Type B pancreatic cell (in vitro differentiated cells): ENCODE results near the gene NEDD4. TPM values are rescaled to one million over a fixed set of nuclear protein-coding genes. Genes with fewer than 3 reads are reported as not detected.

Experiments used
- DNase-seq: peaks from one replicate; pipeline ENCODE4 v3.0.0; 2021; ENCODE audit warnings: mixed read lengths; ENCODE audit not compliant: unreplicated experiment; ENCODE audit errors: extremely low spot score
- H3K27ac Mint-ChIP-seq: 2 replicates; pipeline ENCODE4 v1.8.0; 2021; ENCODE audit warnings: mild to moderate bottlenecking, mixed read lengths
- H3K27me3 Mint-ChIP-seq: 2 replicates; pipeline ENCODE4 v1.8.0; 2021; ENCODE audit warnings: mixed read lengths
- H3K36me3 Mint-ChIP-seq: 2 replicates; pipeline ENCODE4 v1.8.0; 2021; ENCODE audit warnings: mixed read lengths
- H3K4me1 Mint-ChIP-seq: one replicate; pipeline ENCODE4 v1.8.0; 2021; ENCODE audit warnings: mixed read lengths; ENCODE audit not compliant: unreplicated experiment
- H3K4me3 Mint-ChIP-seq: 2 replicates; pipeline ENCODE4 v1.8.0; 2021; ENCODE audit warnings: mild to moderate bottlenecking, mixed read lengths
- H3K9me3 Mint-ChIP-seq: 2 replicates; pipeline ENCODE4 v1.8.0; 2021; ENCODE audit warnings: mixed read lengths
- CTCF ChIP-seq: fragments of 200-600 bp; sonication (generic); conservative IDR thresholded peaks from 2 replicates; pipeline ENCODE4 v1.5.0; 2021; ENCODE audit warnings: antibody characterized with exemption, mild to moderate bottlenecking
- total RNA-seq: library from RNA; stranded (reverse); gene quantifications from 2 replicates; pipeline ENCODE4 v1.2.1, GENCODE V29; 2021; ENCODE audit warnings: low replicate concordance

NEDD4 gene
- total RNA-seq, 1 donor from 2014 or later = 19.6 TPM

DNA sequence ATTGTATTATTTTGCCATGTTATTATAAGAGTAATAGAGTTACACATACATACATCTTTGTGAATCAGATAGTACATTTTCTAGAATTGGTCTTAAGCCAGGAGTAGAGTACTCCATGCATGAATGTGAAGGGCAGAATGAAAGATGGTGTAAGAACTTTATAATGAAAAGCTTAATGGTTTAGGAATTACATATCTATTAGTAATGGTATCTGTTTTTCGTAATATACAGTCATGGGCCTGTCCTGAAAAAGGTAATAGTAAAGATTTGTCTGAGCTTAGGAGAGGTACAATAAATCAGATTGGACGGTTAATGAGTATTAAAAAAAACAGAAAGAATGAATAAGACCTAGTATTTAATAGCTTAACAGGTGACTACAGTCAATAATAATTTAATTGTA lies 132.3 kb downstream of the NEDD4 start:
- TF ChIP-seq CTCF = no peak
- Mint-ChIP-seq H3K9me3 (no peaks in the 10 kb centered on the region), H3K27me3 (no peaks in the 10 kb centered on the region), H3K36me3 (peaks cover 24% of the 10 kb centered on the region), H3K27ac (no peak overlapping the region), H3K4me1 (no peaks in the 10 kb centered on the region), H3K4me3 (no peak overlapping the region)
- DNase-seq = no peak

DNA sequence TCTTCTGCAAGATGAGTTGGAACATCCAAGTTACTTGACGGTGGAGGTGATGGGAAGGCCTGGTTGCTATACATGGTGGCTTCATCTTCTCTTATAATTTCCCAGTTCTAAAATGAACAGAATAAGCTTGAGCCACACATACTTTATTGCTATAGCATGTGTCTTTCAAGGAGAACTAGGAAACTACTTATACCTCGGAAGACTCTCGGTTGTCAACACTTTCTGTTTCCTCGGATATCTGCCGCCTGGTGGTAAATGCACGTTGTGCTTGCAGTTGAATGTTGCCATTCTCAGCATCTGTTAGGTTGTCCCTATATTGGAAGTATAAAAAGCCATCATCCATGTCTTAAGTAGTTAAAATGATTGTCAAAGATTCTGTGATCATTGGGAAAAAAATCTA lies 132.9 kb downstream of the NEDD4 start:
- TF ChIP-seq CTCF = peak; percentile 38
- H3K4me1 Mint-ChIP-seq = no peaks in the 10 kb centered on the region
- DNase-seq = no peak
- H3K27ac Mint-ChIP-seq = no peak overlapping the region
- H3K27me3 Mint-ChIP-seq = no peaks in the 10 kb centered on the region
- no peak overlapping the region for H3K4me3 Mint-ChIP-seq
- H3K9me3 Mint-ChIP-seq = no peaks in the 10 kb centered on the region
- H3K36me3 Mint-ChIP-seq = peaks cover 22% of the 10 kb centered on the region

GRCh38 chr15:55859681-55860080 lies 133.7 kb downstream of the NEDD4 start:
- DNase-seq = no peak
- Mint-ChIP-seq H3K4me3 (no peak overlapping the region), H3K27me3 (no peaks in the 10 kb centered on the region), H3K27ac (no peak overlapping the region), H3K4me1 (no peaks in the 10 kb centered on the region), H3K36me3 (peaks cover 20% of the 10 kb centered on the region), H3K9me3 (no peaks in the 10 kb centered on the region)
- TF ChIP-seq CTCF = no peak

- Mint-ChIP-seq H3K27ac (no peak overlapping the region), H3K4me3 (no peak overlapping the region), H3K27me3 (no peaks in the 10 kb centered on the region), H3K9me3 (no peaks in the 10 kb centered on the region), H3K36me3 (peaks cover 20% of the 10 kb centered on the region), H3K4me1 (no peaks in the 10 kb centered on the region)
- DNase-seq = no peak
- TF ChIP-seq CTCF = no peak
These were observed 134.8 kb downstream of the NEDD4 start for GRCh38 chr15:55858661-55859060.

DNA sequence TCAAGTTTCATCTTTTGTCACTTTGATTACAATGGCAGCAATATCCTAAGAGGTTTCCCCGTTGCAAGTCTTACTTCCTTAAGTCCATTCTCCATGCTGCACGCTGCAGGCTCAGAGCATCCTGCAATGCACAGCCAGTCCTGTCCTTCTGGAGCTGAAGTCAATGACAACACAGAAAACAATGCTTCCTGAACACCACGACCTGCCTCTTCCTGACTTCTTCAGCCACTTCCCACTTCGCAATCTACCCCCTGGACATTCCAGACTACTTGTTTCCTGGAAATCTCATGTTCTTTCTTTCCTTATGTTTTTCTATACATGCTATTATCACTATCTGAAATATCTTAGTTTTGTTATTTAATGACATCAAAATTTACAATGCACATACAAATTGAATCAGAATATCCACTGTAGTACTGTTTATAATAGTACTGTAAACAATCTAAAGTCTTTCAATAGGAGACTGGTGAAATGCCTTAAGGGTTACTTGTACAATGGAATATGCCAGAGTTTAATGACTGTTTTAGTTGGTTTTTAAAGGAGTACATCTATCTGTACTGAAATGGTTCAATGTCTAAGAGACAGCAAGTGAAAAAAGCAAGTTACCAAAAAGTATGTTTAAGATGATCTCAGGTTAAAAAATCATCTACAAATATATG lies 136.8 kb downstream of the NEDD4 start:
- TF ChIP-seq CTCF = no peak
- Mint-ChIP-seq H3K27me3 (no peaks in the 10 kb centered on the region), H3K9me3 (no peaks in the 10 kb centered on the region), H3K27ac (no peak overlapping the region), H3K4me1 (no peaks in the 10 kb centered on the region), H3K4me3 (no peak overlapping the region), H3K36me3 (peaks cover 20% of the 10 kb centered on the region)
- no peak for DNase-seq

DNA sequence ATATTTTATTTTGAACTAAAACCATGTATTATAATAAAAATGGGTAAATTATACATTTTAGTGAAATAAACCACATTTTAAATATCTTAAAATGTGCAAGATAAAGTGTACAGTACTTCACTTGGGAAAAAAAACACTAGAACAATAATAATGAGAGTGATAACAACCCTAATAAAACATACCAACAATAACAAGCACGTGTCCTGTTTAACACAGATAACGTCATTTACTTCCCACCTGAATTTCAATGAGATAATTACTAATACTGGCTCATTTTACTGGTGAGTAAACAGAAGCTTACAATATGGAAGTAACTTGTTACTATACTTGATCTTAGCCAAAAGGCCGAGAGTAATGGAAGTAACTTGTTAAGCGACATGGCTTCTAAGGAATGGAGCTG lies 140.3 kb downstream of the NEDD4 start:
- no peak overlapping the region for H3K4me3 Mint-ChIP-seq
- H3K4me1 Mint-ChIP-seq = no peaks in the 10 kb centered on the region
- no peaks in the 10 kb centered on the region for H3K9me3 Mint-ChIP-seq
- no peaks in the 10 kb centered on the region for H3K36me3 Mint-ChIP-seq
- no peak for TF ChIP-seq CTCF
- no peaks in the 10 kb centered on the region for H3K27me3 Mint-ChIP-seq
- DNase-seq = no peak
- no peak overlapping the region for H3K27ac Mint-ChIP-seq
